Brain microvascular endothelial cell (primary cell): ENCODE data around the gene HOXB3.

Source experiments
- DNase-seq: peaks from one replicate; pipeline ENCODE4 v3.0.0-alpha.2; 2020
- H3K27ac ChIP-seq: fragments of 250-450 bp; sonication (Bioruptor Pico); 2 replicates; pipeline ENCODE4 v1.5.1; 2020; ENCODE audit warnings: mild to moderate bottlenecking, moderate library complexity
- H3K27me3 ChIP-seq: fragments of 250-450 bp; sonication (Bioruptor Pico); replicated peaks from 2 replicates; pipeline ENCODE4 v1.5.1; 2020; ENCODE audit warnings: mild to moderate bottlenecking
- H3K36me3 ChIP-seq: fragments of 250-450 bp; sonication (Bioruptor Pico); replicated peaks from 2 replicates; pipeline ENCODE4 v1.5.1; 2020; ENCODE audit warnings: mild to moderate bottlenecking
- H3K4me3 ChIP-seq: 2 replicates; pipeline ENCODE4 v1.5.1; 2011; ENCODE audit warnings: low read depth, mild to moderate bottlenecking, control low read depth, low read length, moderate library complexity
- in situ Hi-C: cut with HindIII; loops from 2 replicates; pipeline ENCODE4 v1.10.0; 2017; ENCODE audit warnings: low sequenced_read_pairs, low pct_ligation_motif_present
- TF ChIP-seq, protein P1 (sequence below): IDR thresholded peaks from 2 replicates; pipeline ENCODE4 v1.5.1; 2011; ENCODE audit warnings: low read depth, mild to moderate bottlenecking, moderate library complexity, low read length, control low read depth, inconsistent platforms; ENCODE audit errors: missing control alignments

The HOXB3 gene

DNA sequence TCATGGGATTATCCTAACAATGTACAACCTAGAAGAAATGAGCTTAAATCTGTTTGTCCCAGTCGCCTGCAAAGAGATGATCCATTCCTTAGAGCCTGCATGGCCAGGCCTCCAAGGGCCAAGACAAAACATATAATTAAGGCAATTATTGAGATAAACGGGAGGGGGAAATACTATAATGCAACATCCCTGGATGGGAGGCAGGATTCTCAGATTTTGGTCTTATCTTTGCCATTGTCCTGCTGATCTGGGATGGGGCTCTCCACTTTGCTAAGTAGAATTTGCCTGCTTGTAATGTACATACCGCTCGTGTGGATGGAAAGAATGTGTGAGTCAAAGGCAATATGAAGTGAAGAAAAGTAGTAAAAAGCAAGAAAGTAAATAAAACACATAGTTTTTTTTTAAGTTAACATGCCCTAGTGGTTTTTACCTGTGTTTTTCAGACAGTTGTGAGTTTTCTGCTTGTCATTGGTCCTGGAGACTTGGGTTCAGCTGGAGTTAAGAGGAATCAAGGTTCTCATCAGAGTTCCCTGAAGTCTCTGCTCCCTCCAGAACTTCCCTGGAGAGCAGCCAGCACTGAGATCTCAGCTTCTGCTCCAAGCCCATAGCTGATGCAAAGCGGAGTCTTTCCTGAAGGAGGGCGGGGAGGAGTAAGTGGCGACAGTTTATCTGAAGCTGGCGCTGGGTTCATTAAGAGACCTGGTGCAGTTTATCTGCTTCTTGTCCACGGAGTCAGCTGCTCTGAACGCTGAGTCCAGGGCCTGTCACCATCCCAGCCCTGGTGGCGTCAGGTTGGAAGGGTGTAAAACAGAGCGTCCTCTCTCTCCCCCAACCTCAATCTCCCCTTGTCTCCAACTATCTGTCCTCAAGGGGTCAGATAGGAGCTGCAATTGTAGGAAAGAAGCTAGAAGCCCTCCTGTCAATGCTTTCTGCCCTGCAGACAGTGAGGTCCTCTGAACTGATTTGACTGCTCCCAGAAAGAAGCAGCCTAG is 89.3 kb downstream of the HOXB3 start:
- Histone ChIP-seq H3K27ac (no peak overlapping the region), H3K4me3 (no peak overlapping the region), H3K36me3 (no peaks in the 10 kb centered on the region), H3K27me3 (peaks cover 13% of the 10 kb centered on the region)
- TF ChIP-seq, protein P1, sequence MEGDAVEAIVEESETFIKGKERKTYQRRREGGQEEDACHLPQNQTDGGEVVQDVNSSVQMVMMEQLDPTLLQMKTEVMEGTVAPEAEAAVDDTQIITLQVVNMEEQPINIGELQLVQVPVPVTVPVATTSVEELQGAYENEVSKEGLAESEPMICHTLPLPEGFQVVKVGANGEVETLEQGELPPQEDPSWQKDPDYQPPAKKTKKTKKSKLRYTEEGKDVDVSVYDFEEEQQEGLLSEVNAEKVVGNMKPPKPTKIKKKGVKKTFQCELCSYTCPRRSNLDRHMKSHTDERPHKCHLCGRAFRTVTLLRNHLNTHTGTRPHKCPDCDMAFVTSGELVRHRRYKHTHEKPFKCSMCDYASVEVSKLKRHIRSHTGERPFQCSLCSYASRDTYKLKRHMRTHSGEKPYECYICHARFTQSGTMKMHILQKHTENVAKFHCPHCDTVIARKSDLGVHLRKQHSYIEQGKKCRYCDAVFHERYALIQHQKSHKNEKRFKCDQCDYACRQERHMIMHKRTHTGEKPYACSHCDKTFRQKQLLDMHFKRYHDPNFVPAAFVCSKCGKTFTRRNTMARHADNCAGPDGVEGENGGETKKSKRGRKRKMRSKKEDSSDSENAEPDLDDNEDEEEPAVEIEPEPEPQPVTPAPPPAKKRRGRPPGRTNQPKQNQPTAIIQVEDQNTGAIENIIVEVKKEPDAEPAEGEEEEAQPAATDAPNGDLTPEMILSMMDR = peak; percentile 12
- in situ Hi-C loops = no loop called here
- no peak for DNase-seq

DNA sequence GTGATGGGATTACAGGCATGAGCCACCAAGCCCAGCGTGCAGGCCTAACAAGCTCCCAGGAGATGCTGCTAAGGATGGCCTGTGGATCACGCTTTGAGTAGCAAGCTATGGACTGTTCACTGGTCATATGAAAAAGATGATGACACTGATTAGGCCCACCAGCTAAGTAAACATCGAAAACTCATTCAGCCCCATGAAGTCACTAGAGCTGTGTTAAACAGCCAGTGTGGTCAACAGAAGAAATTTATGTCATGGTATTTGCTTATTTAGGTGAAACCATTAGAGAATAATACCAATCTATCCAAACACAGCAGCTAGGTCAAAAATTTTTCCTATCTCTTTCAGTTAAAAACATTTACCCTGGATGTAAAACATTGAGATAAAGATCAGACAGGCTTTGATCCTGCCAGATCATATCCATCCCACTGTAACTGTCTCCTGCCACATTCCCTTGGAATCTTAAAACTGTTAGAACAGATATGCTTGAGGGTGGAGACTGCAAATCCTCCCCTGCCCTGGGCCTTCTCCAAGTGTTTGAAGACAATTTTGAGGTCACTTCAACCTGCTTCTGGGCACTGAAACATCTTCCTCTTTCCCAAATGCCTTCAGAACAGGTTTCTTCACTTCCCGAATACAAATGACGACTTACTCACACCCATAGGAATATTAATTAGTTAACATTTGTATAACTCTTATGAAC is 90.2 kb downstream of the HOXB3 start:
- in situ Hi-C loops = no loop called here
- Histone ChIP-seq H3K36me3 (no peaks in the 10 kb centered on the region), H3K4me3 (no peak overlapping the region), H3K27ac (no peak overlapping the region), H3K27me3 (peaks cover 13% of the 10 kb centered on the region)
- TF ChIP-seq, protein P1 = no peak
- DNase-seq = no peak

DNA sequence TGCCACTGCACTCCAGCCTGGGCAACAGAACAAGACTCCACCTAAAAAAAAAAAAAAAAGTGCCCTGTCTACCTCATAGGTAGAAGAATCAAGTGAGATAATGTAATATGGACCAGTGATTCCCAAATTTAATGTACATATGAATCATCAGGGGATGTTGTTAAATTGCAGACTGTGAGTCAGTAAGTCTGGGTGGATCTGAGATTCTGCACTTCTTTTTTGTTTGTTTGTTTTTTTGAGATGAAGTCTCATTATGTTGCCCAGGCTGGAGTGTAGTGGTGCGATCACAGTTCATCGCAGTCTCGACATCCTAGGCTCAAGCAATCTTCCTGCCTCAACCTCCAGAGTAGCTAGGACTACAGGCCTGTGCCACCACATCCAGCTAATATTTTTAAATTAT is 90.8 kb downstream of the HOXB3 start:
- Histone ChIP-seq H3K4me3 (no peak overlapping the region), H3K27ac (no peak overlapping the region), H3K36me3 (no peaks in the 10 kb centered on the region), H3K27me3 (peaks cover 13% of the 10 kb centered on the region)
- TF ChIP-seq, protein P1 = no peak
- no peak for DNase-seq
- in situ Hi-C loops = no loop called here
